HG03521 (cell line): Measurements from ENCODE around the gene TRIM65.

ENCODE experiments used
- ATAC-seq: cut with Tn5 transposase; IDR thresholded peaks from one replicate; pipeline ENCODE4 v1.9.1; 2021; ENCODE audit warnings: mild to moderate bottlenecking, moderate library complexity; ENCODE audit not compliant: unreplicated experiment

Gene TRIM65

DNA sequence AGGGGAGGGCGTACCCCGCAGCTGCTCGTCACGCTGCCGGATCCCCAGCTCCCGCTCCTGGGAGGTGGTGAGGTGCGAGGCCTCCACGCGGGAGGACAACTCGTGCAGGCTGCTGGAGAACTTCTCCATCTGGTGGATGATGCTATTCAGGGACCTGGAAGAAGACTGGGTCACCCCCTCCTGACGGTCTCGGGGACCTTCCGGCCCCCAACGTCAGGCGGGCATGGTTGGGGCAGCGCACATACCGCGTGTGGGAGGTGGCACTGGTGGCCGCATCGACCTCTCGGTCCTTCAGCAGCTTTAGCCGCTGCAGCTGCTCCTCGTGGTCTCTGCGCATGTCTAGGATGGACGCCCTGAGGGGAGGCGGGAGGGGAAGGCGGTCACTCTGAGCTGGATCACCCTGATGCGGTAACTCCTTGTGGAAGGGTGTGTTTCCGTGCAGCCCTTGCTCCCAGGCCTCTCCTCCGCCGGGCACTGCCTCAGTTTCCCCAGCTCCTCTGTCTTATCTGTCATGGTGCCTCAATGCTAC, 21.2 kb upstream of the TRIM65 start:
- no peak for ATAC-seq

DNA sequence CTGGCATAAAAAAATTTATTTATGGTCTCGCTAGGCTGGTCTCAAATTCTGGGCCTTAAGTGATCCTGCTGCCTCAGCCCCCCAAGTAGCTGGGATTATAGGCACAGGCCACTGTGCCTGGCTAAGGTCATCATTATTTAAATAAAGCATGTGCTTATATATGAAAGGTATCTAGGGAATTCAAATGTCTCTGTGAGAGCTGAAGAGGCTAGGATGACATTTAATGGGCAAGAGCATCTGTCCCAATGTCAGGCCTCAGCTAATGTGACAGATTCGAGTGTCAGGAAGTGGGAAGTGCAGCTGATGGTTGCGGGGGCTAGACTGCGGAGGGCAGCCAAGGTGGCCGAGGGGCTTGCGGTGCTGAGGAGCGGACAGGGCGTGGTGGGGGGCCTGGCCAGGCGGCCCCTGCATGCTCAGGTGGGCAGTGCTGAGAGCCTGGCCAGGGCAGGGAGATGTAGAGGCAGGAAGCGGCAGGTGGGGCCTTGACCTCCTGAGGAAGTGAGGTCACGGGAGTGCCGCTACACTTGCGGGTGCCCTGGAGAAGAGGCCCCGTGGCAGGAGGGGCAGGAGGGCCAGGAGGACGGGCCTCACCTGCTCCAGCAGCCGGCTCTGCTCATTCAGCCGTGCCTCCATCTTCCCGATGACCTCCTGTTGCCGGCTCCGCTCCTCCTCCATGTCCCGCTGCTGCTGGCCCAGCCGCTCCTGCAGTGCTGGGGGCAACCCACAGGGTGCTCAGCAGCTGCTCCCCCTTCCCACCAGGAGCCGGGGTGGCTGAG, 20.6 kb upstream of the TRIM65 start:
- no peak for ATAC-seq

DNA sequence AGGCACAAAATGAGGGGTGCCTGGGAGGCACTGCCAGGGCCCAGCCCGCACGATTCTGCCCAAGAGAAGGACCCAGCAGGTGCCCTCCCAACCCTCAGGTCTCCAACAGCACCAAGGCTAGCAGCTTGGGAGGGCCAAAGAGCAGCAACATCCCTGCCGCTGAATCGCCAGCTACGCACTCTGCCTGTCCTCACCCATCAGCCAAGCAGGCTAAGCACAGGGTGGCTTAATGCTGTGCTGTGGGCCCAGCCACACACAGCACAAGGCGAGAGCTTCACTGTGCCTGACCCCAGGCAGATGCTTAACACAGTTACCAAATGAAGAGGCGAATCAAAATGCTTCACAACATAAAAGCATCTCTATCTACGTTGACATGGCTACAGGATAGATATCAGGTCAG, 18.5 kb upstream of the TRIM65 start:
- no peak for ATAC-seq

DNA sequence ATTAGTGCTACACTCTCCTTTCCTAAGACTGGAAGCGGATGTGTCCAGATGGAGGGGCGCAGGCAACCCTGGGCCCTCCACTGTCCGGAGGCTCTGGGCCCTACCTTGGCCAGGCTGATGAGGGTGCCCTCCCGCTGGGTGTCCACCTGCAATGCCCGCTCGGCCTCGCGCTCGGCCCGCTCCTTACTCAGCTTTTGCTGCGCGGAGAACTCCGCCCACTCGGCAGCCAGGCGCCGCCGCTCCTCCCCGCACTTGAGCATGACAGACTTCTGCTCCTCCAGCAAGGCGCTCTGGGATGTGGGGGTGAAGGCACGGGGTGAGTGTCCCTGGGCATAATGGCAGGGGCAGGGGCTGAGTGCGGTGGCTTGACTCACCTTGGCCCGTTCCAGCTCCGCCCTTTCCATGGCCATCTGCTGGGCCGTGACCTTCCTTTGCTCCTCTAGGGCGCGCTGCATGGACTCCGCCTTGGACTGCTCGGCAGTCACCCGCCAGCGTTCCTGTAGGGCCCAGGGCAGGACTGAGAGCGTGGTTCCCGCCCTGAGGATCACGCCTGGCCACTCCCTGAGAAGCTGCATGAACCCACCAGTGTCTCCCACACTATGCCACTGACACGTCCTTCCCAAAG, 18.0 kb upstream of the TRIM65 start:
- ATAC-seq, result no peak

DNA sequence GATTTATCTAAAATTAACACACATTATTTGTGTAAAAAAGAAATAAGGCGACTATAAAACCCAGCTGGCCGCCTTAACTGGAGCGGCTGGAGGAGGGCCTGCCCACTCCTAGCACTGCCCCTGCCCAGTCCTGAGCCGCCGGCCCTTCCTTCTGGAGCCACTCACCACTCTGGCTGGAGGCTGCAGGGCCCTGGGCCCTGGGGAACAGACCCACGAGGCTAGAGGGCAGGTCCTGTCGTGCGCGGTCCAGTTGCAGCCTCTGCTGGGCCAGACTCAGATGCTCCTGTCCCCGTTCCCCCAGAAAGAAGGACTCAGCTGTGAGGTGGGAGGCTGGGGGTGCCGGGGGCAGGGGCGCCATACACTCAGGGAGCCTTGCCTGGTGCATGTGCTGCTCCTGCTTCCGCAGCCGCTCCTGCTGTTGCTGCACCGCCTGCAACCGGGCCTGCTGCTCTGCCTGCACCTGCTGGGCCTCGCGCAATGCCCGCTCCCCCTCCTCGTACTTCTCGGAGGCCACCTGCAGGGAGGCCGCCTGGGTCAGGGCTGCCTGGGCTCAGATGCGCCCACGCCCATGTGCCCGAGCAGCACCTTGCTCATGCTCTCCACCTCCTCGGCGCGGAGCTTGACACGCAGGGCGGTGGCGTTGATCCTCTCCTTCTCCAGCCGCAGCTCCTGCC, 16.9 kb upstream of the TRIM65 start:
- ATAC-seq, result no peak

DNA sequence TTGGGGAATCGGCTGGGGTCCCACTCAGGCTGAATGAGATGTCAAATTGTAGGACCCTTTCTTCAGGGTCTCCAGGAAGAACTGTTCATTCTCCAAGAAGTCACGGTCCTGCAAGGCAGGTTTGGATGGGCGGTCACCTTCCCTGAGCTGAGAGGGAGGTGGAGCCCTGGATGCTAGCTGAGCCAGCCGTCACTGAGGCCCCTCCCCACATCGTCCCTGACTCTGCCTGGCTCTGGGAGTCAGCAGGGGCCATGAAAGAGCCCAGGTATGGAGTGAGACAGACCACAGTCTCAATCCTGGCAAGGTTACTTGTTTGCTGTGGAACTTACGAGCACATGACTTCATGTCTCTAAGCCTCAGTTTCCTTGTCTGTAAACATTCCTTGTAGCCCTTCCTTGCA, 13.9 kb upstream of the TRIM65 start:
- ATAC-seq, result no peak

DNA sequence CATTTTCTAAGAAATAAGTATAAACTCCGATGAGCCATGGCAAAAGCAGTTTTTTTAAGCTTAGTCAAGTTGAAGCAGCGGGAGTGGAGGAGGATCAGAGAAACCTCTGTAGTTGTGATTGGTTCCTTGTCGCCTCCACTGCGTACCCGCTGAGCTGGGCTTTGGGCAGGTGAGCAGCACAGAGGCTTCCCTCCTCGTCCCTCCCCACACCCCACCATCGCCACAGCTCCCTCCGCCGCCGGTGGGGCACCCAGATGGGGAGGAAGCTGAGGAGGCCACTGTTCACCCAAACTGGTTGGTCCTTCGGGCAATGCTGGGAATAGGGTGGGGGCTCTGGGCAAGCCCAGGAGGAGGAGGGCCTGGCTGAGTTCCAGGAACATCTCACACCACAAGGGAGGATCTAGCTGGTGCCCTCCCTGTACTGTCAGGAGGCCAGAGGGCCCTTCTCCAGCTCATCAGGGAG, 13.1 kb upstream of the TRIM65 start:
- no peak for ATAC-seq

DNA sequence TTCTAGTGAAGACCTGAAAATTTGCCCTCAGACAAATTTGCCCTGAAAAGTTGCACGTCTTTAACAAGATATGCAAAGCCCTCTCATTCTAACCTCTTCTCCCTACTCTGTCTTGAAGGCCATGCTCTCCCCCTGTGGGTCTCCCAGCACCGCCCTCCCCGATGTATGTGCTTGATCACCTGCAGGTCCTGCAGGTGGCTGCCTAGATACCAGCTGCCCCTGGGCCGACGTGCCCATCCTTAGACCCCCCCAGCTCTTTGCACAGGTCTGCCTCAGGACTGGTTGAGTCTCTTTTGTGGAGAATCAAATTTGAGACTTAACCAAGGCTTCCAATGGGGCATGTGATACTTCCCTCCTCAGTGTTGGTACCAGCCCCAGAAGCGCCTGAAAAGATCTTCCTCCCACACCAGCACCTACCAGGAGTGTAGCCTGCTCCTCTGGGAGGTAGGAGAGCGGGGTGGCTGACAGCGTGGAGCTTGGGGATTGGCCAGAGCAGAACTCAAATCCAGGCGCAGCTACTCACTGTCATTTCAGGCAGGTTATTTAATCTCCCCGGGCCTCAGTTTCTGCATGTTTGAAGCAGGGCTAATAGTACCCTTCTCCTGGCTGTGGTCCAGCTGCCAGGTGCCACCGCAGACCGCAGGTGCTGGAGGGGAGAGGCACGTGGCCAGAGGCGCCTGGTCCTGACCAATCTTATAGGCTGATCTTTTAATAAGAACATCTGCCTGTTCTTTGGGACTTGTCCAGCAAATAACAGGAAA, 12.5 kb upstream of the TRIM65 start:
- no peak for ATAC-seq

DNA sequence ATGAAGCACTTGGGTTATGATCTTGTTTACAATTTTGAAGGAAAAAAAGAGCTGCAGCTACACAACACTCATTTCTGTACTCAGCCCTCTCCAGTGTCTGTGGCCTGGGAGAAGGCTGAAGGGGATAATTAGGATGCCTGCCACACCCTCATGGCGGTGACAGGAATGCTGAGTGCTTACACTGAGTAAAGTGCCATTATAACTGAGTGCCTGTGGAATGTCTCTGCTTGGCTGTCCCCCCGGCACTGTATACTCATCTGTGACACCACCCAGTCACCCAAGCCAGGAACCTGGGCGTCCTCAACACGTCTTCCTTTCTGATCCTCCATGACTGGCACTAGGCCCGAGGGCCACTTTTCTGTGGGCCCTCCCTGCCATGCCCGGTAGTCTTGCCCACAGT, 11.4 kb upstream of the TRIM65 start:
- no peak for ATAC-seq

DNA sequence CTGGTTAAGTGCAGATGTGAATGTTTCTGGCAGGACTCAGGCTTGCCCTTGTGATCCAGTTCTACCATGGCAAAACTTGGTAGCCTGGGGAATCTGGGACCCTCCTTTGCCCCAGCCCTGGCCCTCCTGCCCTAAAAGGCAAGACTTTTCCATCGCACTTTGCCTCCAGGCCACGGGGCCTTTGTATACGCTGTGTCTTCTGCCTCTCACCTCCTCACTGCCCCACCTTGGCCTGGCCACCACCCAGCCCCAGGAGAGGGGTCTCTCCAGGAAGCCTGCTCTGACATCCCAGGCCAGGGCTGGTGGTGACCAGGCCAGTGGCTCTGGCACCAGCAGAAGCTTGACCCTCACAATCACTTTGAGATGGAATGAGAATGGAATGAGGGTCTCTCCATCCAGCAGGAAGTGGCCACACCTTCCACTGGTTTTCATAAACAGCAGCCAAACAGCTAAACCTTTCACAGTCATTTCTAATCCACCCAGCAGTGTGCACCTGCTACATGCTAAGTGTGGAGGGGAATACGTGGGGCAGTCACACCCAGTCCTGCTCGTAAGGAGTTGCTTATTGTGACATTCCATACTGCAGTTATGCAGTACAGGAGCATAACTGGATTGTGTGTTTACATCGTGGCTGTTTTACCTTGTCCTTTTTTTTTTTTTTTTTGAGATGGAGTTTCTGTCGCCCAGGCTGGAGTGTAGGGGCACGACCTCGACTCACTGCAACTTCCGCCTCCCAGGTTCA, 9.6 kb upstream of the TRIM65 start:
- ATAC-seq, result no peak

DNA sequence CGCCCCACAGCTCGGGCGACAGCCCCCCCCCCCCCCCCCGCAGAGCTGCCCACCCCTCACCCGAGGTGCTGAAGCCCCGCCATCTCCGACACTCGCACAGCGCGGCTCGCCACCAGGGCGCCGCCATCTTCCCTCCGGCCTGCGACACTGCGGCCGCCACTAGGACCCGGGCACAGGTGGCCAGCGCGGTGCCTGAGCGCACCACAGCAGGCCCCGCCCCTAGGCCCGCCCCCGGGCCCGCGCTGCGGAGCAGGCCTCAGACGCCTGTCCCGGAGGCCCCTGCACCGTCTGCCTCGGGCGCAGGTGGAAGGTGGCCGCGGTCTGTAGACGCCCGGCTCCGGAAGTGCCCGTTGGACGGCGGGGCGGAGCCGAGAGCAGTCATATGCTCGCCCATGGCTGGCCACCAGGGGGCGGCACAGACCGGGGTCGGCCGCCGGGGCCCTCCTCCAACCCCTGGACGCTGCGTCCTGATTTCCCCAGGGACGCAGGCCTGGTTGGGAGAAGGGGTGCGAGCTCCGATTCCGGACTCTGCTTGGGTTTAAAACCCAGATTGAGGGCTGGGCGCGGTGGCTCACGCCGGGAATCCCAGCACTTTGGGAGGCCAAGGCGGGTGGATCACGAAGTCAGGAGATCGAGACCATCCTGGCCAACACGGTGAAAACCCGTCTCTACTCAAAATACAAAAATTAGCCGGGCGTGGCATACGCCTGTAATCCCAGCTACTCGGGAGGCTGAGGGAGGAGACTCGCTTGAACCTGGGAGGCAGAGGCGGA, 8.2 kb upstream of the TRIM65 start, which contains the start of gene MRPL38:
Gene MRPL38 (minus strand): TSS at position 136 of the 773 bp plus-strand sequence. CDS start 9 bp downstream, at position 127.
- peak; percentile 93 for ATAC-seq

DNA sequence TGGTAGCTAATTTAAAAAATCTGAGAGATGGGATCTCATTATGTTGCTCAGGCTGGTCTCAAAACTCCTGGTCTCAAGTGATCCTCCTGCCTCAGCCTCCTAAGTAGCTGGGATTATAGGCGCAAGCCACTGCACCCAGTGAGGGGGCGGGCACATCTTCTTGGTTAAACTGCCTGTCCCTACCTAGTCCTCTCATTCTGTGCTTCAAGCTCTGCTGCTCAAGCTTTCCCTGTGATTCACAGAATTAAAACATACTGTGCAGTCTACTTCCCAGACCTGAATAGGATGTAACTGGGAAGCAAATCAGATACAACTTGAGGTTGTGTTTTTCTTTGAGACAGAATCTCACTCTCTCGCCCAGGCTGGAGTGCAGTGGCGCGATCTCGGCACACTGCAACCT, 5.7 kb upstream of the TRIM65 start:
- ATAC-seq, result no peak

DNA sequence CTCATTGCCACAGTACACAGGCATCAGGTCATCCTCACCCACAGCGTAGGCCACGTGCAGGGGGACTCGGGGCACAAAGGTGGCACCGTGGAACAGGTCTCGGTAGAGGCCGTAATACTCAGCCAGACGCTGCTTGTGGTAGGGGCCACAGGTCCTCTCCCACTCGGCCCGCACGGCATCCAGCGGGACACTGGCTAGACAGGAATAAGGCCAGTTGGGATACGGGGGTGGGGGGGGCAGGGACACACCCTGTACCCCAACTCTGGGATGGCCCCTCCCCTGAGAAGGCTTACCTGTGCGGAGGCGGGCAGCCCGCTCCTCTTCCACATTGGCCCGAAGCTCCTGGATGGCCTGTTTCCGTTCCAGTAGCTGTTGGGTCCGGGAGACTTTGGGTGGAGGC, 5.0 kb upstream of the TRIM65 start:
- no peak for ATAC-seq

DNA sequence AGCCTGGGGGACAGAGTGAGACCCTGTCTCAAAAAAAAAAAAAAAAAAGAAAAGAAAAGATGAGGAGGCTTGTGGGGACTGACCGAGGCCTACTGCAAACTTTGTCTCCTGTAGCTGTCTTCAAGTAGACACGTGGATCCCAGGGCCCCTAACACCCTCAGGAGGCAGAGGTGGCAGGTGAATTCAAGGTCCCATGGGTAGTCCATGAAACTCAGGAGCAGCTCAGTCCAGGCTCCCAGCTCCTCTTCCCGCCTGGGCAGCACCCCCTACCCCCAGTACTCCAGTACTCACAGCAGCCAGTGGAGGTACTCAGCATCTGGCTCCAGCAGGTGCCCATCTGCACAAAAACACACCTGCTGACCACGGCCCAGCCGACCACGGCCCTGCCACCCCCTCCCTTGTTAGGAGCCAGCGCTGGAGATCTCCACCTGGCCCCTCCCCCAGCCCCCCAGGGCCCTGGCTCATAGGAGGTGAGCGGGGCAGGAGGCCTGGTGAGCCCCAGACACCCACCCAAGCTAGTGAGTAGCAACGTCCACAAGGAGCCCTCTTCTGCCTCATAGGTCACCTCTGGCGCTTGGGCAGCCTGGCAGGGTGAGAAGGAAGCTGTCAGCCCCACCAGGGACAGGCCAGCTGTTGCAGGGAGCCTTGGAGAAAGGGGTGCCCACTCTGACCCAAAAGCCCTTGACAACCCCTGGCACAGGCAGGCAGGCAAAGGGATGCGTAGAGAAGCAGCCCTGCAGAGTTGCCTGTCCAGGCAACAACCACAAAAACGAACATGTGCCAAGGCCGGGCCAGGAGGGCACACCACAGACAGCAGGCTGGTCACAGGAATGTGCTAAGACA, 4.2 kb upstream of the TRIM65 start:
- no peak for ATAC-seq

DNA sequence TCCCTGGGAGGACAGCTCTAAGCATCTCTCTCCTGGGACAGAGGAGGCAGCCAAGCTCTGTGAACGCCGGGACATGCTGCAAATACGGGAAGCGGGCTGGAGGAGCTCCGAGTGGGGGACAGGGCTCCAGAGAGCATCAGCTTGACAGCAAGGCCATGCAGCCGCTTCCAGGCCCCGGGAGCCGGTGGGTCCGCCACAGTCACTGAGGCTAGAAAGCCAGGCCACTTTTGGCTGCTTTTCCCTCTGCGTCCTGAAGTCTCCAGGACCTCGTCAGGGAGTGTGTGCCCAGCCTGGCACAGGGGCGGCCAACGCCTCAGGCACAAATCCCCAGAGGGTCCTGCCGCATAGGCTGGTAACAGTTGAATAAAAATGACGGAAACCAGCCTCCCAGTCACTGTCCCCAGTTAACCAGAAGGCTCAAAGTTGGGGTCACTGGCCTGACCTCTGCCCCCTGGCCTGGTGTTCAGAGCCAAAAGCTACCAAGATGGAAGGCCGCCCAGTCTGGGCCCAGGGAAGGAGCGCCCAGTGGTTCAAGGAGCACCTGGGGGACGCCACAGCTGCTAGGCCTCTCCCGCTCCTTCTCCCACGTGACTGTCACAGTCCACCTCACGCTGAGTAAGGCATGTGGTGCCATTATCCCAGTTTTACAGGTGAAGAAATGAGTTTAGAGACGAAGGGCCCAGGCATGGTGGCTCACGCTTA, 3.2 kb upstream of the TRIM65 start:
- ATAC-seq, result no peak

DNA sequence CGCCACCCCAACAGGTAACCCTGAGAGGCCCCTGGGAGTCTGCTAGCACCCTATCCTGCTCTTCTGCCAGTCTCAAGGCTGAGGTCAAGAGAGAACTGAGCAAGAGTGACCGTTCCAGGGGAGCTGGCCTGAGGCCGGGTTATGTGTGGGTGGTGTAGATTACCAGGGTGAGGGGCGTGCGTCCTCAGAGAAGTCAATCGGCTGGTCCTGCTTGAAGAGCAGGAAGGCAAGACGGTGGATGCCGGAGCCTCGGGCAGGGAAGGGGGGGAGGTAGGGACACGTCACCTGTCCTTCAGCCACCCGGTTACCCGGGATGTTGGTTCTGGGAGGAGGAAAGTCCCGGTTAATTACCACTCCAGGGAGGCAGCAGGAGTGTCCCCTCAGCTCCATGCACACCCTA, 2.6 kb upstream of the TRIM65 start:
- ATAC-seq, result no peak

DNA sequence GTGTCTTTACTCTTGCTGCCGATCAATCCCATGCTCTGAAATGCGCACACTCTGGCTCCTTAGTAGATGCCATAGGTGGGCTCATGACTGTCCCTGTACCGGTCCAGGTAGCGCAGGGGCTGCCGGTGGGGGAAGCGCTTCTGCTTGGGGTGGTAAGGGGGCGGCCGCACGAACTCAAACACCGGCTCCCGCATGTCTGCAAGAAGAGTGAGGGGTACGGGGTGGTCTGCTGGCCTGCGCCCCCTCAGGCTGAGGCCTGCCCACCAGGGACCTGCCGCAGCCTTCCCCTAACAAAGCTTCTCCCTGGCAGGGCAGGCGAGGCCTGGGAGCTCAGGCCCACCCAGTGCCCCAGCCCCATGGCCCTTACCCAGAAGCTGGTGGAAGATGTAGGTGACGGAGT, 2.0 kb upstream of the TRIM65 start:
- ATAC-seq, result no peak

DNA sequence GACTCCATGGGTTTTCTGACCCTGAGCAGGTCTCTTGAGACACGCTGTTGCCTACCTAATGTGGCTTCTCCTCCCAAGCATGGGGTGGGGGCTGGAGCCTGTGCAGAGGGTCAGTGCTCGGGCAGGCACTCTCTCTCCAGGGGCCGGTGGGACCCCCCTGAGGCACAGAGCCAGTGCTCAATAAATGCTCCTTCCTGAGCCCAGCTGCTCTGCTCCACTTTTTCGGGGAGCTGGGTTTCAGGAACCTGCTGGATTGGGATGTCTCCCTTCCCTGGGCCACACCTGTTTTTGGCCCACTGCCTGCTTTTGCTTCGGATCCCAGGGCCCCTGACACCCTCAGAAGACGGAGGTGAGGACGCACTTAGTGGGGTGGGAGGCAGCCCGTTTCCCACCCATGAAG, 1.3 kb upstream of the TRIM65 start:
- no peak for ATAC-seq
